Nephron (organoid): ENCODE measurements around the gene ARMC6.
A peak's percentile ranks its signal among the peaks of the same experiment; 100 is the strongest.

Source experiments
- H3K27ac Mint-ChIP-seq, 3 experiments: 2 replicates each; pipeline ENCODE4 v1.8.0; 2020; ENCODE audit warnings: mixed read lengths in 3 of 3, mild to moderate bottlenecking in 2 of 3, moderate library complexity in 1 of 3
- H3K27me3 Mint-ChIP-seq: 2 replicates; pipeline ENCODE4 v1.8.0; 2021; ENCODE audit warnings: low read depth, mild to moderate bottlenecking, moderate library complexity, mixed read lengths
- H3K36me3 Mint-ChIP-seq: 2 replicates; pipeline ENCODE4 v1.8.0; 2020; ENCODE audit warnings: low read depth, mixed read lengths
- H3K4me1 Mint-ChIP-seq: 2 replicates; pipeline ENCODE4 v1.8.0; 2020; ENCODE audit warnings: mixed read lengths
- H3K4me3 Mint-ChIP-seq, 3 experiments: 2 replicates each; pipeline ENCODE4 v1.8.0; 2020; ENCODE audit warnings: mild to moderate bottlenecking in 3 of 3, mixed read lengths in 3 of 3, moderate library complexity in 2 of 3
- H3K9me3 Mint-ChIP-seq: 2 replicates; pipeline ENCODE4 v1.8.0; 2020; ENCODE audit warnings: mixed read lengths
- TF ChIP-seq, protein P1 (sequence below), 3 experiments: fragments of 200-600 bp; sonication (generic); IDR thresholded peaks; one replicate each; pipeline ENCODE4 v1.5.0; 2021; ENCODE audit warnings: antibody characterized with exemption in 3 of 3; ENCODE audit not compliant: unreplicated experiment in 3 of 3

ARMC6 gene

DNA sequence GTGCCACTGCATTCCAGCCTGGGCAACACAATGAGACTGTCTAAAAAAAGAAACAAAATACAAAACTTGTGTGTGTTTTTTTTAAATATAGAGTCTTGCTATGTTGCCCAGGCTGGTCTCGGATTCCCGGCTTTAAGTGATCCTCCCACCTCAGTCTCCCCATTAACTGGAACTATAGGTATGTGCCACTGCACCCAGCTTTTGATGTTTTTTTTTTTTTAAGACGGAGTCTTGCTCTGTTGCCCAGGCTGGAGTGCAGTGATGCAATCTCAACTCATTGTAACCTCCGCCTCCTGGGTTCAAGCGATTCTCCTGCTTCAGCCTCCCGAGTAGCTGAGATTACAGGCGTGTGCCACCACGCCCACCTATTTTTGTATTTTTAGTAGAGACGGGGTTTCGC, 37.1 kb upstream of the ARMC6 start:
- Mint-ChIP-seq H3K36me3 (peaks cover 44% of the 10 kb centered on the region), H3K27ac (peak overlapping the region in 2 of 3 experiments; percentile 33 to 83), H3K27me3 (peaks cover 3% of the 10 kb centered on the region), H3K9me3 (no peaks in the 10 kb centered on the region), H3K4me3 (no peak overlapping the region), H3K4me1 (peaks cover 6% of the 10 kb centered on the region)
- TF ChIP-seq, protein P1, sequence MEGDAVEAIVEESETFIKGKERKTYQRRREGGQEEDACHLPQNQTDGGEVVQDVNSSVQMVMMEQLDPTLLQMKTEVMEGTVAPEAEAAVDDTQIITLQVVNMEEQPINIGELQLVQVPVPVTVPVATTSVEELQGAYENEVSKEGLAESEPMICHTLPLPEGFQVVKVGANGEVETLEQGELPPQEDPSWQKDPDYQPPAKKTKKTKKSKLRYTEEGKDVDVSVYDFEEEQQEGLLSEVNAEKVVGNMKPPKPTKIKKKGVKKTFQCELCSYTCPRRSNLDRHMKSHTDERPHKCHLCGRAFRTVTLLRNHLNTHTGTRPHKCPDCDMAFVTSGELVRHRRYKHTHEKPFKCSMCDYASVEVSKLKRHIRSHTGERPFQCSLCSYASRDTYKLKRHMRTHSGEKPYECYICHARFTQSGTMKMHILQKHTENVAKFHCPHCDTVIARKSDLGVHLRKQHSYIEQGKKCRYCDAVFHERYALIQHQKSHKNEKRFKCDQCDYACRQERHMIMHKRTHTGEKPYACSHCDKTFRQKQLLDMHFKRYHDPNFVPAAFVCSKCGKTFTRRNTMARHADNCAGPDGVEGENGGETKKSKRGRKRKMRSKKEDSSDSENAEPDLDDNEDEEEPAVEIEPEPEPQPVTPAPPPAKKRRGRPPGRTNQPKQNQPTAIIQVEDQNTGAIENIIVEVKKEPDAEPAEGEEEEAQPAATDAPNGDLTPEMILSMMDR (IDR thresholded peaks at IDR 0.05; ENCODE audit: unreplicated experiment in 3 of 3), result no peak

DNA sequence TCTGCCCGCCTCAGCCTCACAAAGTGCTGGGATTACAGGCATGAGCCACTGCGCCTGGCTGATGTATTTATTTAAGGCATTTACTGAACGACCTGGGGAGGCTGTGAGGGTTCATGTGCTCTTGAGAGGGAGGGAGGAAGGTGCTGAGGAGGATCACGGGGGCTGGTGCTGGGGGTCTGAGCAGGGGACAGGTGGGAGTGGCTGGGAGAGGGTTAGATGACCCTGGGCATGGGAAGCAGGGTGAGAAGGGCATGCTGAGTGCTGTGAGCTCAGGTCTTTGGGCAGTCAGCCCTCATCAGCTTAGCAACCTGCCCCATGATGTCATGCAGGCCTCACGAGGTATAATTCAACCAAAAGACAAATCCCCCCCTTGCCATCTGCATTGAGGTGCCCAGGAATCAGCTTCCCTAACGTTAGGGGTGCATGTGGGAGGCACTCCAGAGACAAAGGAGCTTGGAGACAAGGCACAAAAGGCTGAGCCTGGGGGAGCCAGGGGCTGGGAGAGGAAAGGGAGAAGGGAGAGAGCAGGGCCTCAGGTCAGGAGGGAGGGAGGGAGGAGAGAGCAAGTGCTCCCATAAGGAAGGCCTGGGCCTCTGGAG, 36.5 kb upstream of the ARMC6 start:
- Mint-ChIP-seq H3K9me3 (no peaks in the 10 kb centered on the region), H3K4me1 (peaks cover 6% of the 10 kb centered on the region), H3K27me3 (peaks cover 3% of the 10 kb centered on the region), H3K36me3 (peaks cover 46% of the 10 kb centered on the region), H3K4me3 (no peak overlapping the region), H3K27ac (peak overlapping the region; percentile 26 to 83 (median 33))
- TF ChIP-seq, protein P1 (IDR thresholded peaks at IDR 0.05; ENCODE audit: unreplicated experiment in 3 of 3), result no peak

DNA sequence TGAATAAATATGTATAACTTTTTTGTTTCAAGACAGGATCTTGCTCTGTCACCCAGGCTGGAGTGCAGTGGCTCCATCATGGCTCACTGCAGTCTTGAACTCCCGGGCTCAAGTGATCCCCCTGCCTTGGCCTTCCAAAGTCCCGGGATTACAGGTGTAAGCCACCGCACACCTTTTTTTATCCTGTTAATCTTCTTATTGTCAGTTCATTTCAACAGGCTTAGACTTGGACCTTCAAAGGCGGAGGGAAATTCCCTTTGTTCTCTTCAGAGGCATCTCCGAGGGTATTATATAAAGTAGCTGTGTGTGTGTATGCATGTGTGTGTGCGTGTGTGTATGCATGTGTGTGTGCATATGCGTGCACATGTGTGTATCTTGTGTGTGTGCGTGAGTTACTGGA, 35.1 kb upstream of the ARMC6 start:
- no peaks in the 10 kb centered on the region for H3K9me3 Mint-ChIP-seq
- peaks cover 6% of the 10 kb centered on the region for H3K4me1 Mint-ChIP-seq
- H3K4me3 Mint-ChIP-seq, result no peak overlapping the region
- H3K27me3 Mint-ChIP-seq, result peaks cover 3% of the 10 kb centered on the region
- H3K27ac Mint-ChIP-seq, result peak overlapping the region in 1 of 3 experiments; percentile 43
- H3K36me3 Mint-ChIP-seq, result peaks cover 48% of the 10 kb centered on the region
- TF ChIP-seq, protein P1 (IDR thresholded peaks at IDR 0.05; ENCODE audit: unreplicated experiment in 3 of 3), result no peak

DNA sequence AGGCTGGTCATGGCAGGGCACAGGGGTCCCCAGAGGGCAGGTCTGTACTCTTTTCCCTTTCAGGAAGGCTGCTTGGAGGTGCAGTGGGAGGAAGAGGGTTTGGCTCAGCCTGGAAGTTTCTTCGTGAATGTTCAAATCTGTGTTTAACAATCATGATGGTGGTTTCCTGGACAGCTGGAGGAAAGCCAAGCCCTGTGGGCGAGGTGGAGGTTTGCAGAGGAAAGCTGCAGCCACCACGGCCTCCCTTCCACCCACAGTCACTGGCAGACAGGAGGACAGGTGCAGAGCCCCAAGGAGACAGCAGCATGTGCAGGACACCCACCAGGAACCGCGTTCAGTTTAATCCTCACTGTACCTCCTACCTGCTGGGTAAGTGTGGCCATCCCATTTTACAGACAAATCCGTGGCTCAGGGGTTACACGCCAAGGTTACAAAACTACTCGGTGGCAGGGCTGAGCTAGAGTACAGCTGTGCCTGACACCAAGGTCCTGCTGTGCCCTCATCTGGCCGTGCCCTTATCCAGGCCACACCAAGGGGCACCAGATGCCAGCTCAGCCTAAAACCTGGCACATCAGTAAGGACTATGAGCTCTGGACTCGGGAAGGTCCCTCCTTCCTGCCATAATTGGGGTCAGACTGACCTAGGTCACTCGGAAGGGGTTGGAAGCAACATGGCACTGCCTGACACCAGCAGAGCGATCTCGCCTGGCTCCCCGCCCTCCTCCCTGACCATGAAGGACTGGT, 34.2 kb upstream of the ARMC6 start:
- H3K27ac Mint-ChIP-seq, result no peak overlapping the region
- H3K4me1 Mint-ChIP-seq, result peaks cover 6% of the 10 kb centered on the region
- peaks cover 45% of the 10 kb centered on the region for H3K36me3 Mint-ChIP-seq
- TF ChIP-seq, protein P1 (IDR thresholded peaks at IDR 0.05; ENCODE audit: unreplicated experiment in 3 of 3), result no peak
- H3K9me3 Mint-ChIP-seq, result no peaks in the 10 kb centered on the region
- H3K27me3 Mint-ChIP-seq, result peaks cover 3% of the 10 kb centered on the region
- H3K4me3 Mint-ChIP-seq, result no peak overlapping the region

DNA sequence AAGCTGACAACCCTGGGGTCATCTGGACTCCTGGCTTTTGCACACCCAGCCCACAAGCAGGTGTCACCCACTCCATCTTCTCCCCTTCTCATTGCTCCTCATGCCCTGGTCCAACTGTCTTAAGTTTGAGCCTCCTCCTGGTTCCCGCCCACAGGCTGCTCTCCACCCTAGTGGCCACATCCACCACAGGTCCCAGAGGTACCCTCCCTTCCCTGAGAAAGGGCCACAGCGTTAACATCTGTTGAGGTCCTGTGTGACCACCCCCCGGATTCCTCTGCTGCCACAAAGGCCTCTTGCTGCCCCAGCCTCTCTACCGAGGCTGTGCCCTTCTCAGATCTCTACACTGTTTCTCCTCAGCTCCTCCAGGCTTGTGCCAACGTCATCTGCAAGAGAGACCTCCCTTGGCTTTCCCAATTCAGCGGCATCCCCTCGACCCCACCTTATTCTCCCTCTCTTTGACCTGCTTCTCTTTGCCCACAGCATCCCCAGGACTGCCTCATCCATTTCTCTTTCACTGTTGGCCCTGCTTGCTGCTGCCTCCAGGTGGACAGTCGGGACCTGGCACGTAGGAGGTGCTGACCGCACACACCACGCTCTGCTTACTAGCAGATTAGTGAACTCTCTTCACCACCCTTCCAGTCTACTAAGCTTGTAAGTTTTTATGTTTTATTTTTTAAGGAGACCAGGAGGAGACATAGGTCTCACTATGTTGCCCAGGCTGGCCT, 33.3 kb upstream of the ARMC6 start:
- Mint-ChIP-seq H3K27ac (peak overlapping the region in 2 of 3 experiments; percentile 6 to 11), H3K4me3 (no peak overlapping the region), H3K27me3 (peaks cover 3% of the 10 kb centered on the region), H3K36me3 (peaks cover 51% of the 10 kb centered on the region), H3K9me3 (no peaks in the 10 kb centered on the region), H3K4me1 (peaks cover 6% of the 10 kb centered on the region)
- TF ChIP-seq, protein P1 (IDR thresholded peaks at IDR 0.05; ENCODE audit: unreplicated experiment in 3 of 3), result peak; percentile 22
